Measurements from ENCODE around the gene SPATA2L.

SPATA2L gene

DNA sequence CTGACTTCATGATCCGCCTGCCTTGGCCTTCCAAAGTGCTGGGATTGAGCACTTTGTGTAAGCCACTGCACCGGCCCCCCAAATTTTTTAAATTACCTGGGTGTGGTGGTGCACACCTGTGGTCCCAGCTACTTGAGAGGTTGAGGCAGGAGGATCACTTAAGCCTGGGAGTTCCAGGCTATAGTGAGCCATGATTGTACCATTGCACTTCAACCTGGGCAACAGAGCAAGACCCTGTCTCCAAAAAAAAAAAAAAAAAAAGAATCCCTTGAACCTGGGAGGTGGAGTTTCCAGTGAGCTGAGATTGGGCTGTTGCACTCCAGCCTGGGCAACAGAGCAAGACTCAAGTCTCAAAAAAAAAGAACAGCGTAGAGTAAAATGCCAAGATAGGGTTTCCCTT lies 35.0 kb upstream of the SPATA2L start:
- TF ChIP-seq ZFX (IDR thresholded peaks at IDR 0.05; ENCODE audit: borderline replicate concordance): no peak
- TF ChIP-seq, protein P1, sequence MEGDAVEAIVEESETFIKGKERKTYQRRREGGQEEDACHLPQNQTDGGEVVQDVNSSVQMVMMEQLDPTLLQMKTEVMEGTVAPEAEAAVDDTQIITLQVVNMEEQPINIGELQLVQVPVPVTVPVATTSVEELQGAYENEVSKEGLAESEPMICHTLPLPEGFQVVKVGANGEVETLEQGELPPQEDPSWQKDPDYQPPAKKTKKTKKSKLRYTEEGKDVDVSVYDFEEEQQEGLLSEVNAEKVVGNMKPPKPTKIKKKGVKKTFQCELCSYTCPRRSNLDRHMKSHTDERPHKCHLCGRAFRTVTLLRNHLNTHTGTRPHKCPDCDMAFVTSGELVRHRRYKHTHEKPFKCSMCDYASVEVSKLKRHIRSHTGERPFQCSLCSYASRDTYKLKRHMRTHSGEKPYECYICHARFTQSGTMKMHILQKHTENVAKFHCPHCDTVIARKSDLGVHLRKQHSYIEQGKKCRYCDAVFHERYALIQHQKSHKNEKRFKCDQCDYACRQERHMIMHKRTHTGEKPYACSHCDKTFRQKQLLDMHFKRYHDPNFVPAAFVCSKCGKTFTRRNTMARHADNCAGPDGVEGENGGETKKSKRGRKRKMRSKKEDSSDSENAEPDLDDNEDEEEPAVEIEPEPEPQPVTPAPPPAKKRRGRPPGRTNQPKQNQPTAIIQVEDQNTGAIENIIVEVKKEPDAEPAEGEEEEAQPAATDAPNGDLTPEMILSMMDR (IDR thresholded peaks at IDR 0.05): no peak
- 0 out of 2 replicates have a peak overlapping the region, but pooled peaks have one; percentile 3 for H3K27ac ChIP-seq

DNA sequence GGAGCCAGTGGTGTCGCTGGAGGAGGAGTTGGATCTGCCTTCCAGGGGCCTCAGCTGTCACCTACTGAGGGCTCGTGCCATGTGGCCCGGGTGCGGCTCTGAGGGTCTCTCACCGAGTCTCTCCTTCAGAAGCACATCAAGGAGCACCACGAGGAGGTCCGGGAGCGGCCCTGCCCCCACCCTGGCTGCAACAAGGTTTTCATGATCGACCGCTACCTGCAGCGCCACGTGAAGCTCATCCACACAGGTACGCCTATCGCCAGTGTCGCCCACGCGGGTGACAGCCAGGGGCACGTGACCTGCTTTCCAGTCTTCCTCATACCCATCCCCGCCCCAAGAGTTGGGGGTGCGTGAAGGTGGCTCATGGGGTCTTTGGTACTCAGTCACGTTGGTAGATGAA lies 32.3 kb upstream of the SPATA2L start:
- no peak overlapping the region for H3K27ac ChIP-seq
- TF ChIP-seq, protein P1 (IDR thresholded peaks at IDR 0.05): no peak
- no peak for TF ChIP-seq ZFX (IDR thresholded peaks at IDR 0.05; ENCODE audit: borderline replicate concordance)

DNA sequence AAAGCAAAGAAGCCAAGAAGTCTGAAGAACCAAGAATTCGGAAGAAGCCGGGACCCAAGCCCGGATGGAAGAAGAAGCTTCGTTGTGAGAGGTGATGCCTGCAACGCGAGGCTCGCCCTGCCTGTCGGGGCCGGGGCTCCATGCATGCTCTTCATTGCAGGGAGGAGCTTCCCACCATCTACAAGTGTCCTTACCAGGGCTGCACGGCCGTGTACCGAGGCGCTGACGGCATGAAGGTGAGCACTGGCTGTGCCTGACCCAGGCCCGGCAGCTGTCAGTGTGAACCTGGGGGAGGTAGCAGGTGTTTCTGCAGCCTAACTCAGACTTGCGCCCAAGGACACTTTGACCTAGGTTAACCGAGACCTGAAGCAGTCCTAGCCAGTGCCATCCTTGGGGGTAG lies 31.8 kb upstream of the SPATA2L start:
- TF ChIP-seq ZFX (IDR thresholded peaks at IDR 0.05; ENCODE audit: borderline replicate concordance): no peak
- TF ChIP-seq, protein P1 (IDR thresholded peaks at IDR 0.05): no peak
- no peak overlapping the region for H3K27ac ChIP-seq

DNA sequence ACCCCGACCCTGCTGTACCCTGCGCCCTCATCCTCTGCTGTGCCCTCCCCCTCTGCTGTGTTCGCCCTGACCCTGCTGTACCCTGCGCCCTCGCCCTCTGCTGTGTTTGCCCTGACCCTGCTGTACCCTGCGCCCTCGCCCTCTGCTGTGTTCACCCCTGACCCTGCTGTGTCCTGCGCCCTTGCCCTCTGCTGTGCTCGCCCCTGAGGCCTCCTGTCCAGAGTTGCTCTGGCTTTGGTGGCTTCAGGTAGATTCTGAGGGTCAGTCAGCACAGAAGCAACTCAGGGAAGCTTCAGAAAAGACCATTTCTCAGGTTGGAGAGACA lies 31.4 kb upstream of the SPATA2L start:
- TF ChIP-seq, protein P1 (IDR thresholded peaks at IDR 0.05): no peak
- no peak for TF ChIP-seq ZFX (IDR thresholded peaks at IDR 0.05; ENCODE audit: borderline replicate concordance)
- no peak overlapping the region for H3K27ac ChIP-seq

DNA sequence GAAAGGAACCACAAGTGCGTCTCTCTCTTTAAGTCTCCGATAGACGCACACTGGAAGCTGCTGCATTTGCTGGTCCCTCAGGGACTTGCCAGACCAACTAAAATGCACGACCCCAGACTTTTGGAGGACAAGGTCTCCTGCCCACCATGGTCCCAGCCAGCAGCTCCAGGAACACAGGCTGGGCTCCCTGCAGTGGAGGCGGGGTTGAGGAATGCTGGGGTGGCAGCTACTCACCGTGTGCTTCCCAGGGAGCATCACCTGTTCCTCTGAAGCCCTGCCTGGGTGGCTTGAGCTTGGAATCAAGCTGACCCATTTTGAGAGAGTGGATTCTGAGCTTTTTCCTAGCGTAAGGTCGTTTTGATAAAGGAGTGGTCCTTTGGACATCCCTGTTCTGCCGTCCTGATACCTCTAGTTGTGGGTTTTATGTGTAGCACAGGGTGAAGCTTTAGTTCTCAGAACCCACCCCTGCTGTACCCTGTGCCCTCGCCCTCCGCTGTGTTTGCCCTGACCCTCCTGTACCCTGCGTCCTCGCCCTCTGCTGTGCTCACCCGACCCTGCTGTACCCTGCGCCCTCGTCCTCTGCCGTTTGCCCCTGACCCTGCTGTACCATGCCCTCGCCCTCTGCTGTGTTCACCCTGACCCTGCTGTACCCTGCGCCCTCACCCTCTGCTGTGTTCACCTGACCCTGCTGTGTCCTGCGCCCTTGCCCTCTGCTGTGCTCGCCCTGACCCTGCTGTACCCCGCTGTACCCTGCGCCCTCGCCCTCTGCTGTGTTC lies 30.8 kb upstream of the SPATA2L start:
- H3K27ac ChIP-seq: peak overlapping the region; percentile 27; the same call in 1 of the 2 replicates

DNA sequence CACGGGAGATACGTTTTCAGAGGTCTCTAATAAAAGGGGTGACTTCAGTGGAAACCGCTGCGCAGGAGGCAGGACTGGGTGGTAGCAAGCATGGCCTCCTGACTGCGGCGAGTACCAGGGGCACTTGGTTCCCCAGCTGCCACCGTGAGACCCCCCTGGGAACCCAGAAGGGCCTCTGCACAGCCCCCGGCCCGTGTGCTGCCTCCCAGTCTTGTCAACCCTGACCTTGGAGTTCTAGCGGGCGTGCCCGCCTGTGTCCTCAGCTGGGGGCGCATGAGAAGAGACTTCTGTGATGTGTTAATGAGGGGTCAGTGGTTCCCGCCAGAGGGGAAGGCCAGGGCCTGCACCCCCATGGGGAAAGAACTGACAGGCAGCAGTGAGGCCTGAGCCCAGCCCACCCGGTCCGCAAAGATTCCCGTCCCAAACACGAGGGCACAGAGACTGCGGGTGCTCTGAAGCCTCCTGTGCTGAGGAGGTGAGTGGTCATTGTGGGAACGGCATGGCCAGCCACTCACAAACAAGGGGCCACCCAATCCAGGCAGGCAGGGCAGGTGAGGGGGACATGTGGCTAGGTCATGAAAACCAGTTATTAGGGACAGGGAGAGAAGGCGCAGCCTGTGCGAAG lies 29.2 kb upstream of the SPATA2L start:
- H3K27ac ChIP-seq: peak overlapping the region; percentile 27; the same call in 1 of the 2 replicates
- TF ChIP-seq, protein P1 (IDR thresholded peaks at IDR 0.05): no peak
- TF ChIP-seq ZFX (IDR thresholded peaks at IDR 0.05; ENCODE audit: borderline replicate concordance): no peak

More for the DNA sequence above, 30.8 kb upstream of the SPATA2L start:
- TF ChIP-seq, protein P1 (IDR thresholded peaks at IDR 0.05): no peak
- no peak for TF ChIP-seq ZFX (IDR thresholded peaks at IDR 0.05; ENCODE audit: borderline replicate concordance)

All from 22Rv1 (cell line).